Vagina (tissue), 2 donors: Measurements from ENCODE around the gene PTCH2.

ENCODE experiments used
- CTCF ChIP-seq, 3 experiments: fragments of 450-650 bp in 2 of 3; fragments of 200-600 bp in 1 of 3; sonication (generic) in 1 of 3; IDR thresholded peaks; one replicate each; pipeline ENCODE4 v1.5.1; 2017 to 2019; ENCODE audit warnings: antibody characterized with exemption in 3 of 3, mild to moderate bottlenecking in 2 of 3, moderate library complexity in 2 of 3
- POLR2A ChIP-seq, 2 donors: fragments of 450-650 bp; IDR thresholded peaks; one replicate each; pipeline ENCODE4 v1.6.1; 2017; ENCODE audit warnings: antibody characterized with exemption in 2 of 2, mild to moderate bottlenecking in 2 of 2, moderate library complexity in 2 of 2
- POLR2AphosphoS5 ChIP-seq, 2 donors: sonication (generic); formaldehyde crosslinking; IDR thresholded peaks; one replicate each; pipeline ENCODE4 v1.9.0; 2017; ENCODE audit warnings: antibody characterized with exemption in 2 of 2, mild to moderate bottlenecking in 2 of 2, low read depth in 1 of 2; ENCODE audit not compliant: insufficient read depth in 1 of 2

- TF ChIP-seq POLR2AphosphoS5 (IDR thresholded peaks at IDR 0.05; ENCODE audit: insufficient read depth in 1 of 2, low read depth in 1 of 2), result no peak
- TF ChIP-seq CTCF (IDR thresholded peaks at IDR 0.05), result no peak
- no peak for TF ChIP-seq POLR2A (IDR thresholded peaks at IDR 0.05)
Measured at GRCh38 chr1:44860331-44860730, 17.3 kb upstream of the PTCH2 start.
